ENCODE results near the gene CMC1.

CMC1 gene

DNA sequence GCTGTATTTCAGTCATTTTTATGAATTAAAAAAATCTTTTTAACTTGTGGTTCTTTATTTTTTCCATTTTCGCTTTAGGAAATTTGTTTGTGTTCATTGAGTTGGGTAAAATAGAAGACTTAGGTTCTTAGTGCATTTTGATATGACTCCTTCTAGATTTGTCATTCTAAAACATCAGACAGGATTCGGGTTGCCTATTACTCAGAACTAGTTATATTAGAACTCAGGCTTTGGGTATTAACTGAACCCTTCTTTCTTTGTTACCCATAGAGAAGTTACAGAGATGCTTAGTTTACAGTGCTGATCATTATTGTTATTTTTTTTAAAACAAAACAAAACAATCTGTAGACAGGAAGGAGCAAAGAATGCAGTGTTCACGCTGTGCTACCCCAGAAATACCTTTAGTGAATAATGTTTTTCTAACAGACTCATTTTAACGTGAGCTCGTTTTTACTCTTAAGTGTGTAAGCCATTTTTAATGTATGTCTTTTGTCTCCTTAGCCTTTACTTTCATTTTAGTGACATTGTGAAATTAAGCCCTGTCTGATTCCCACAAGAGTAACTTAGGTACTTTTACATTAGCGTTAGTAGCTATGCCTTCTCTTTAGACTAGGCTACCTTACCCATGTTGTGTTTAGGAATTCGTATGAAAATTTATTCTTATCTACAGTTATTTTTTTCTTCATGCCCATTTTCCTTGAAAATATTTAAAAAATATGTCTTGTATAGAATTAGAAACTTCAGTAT, 53.4 kb downstream of the CMC1 start:
- no peak for DNase-seq (ENCODE audit: low read depth)
- TF ChIP-seq, protein P1, sequence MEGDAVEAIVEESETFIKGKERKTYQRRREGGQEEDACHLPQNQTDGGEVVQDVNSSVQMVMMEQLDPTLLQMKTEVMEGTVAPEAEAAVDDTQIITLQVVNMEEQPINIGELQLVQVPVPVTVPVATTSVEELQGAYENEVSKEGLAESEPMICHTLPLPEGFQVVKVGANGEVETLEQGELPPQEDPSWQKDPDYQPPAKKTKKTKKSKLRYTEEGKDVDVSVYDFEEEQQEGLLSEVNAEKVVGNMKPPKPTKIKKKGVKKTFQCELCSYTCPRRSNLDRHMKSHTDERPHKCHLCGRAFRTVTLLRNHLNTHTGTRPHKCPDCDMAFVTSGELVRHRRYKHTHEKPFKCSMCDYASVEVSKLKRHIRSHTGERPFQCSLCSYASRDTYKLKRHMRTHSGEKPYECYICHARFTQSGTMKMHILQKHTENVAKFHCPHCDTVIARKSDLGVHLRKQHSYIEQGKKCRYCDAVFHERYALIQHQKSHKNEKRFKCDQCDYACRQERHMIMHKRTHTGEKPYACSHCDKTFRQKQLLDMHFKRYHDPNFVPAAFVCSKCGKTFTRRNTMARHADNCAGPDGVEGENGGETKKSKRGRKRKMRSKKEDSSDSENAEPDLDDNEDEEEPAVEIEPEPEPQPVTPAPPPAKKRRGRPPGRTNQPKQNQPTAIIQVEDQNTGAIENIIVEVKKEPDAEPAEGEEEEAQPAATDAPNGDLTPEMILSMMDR (IDR thresholded peaks at IDR 0.05; ENCODE audit: insufficient read depth, low read depth, low read length, missing control alignments) = no peak
- H3K4me3 ChIP-seq (ENCODE audit: low read depth, low read length) = no peak overlapping the region

DNA sequence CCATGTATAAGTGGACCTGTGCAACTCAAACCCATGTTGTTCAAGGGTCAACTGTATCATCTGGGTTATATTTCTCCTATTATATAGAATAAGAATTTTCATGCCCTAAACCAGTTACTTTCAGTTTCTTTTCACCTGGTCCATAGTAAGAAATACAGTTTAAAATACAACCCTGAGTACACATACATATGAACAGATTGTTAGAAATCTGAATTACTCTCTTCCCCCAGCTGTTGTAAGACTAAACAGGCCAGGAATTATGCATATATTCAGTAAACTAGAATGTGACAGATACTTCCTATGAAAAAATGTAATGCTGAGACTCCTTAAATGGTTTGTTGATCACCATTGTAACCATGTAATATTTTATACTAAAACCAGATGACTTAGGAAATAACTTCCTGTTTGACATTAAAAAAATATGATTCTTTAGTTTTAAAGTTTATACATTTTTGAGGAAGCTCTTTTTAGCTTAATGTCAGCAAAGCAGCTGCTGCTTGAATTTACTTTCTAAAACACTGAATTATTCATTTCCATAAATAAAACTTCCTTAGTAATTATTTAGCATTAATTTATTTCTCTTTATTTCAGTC, 54.6 kb downstream of the CMC1 start:
- DNase-seq (ENCODE audit: low read depth) = no peak
- TF ChIP-seq, protein P1 (IDR thresholded peaks at IDR 0.05; ENCODE audit: insufficient read depth, low read depth, low read length, missing control alignments) = no peak
- no peak overlapping the region for H3K4me3 ChIP-seq (ENCODE audit: low read depth, low read length)

DNA sequence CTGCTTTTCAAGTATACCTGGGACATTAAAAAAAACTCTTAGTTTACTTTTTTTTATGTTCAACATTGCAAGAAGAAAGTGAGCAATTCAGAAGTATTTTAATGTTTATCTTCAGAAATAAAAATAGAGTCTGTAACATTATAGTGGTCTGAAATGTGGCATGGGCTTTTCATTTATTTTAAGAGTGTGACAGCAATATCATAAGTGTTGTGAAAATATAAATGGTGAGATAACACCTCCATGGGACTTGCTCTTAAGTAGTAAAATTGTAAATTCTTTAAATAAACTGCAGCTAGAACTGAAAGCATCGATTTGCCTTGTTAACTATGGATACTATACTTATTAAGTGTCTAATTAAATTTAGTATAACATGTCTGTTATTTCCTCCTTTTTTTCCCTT, 58.3 kb downstream of the CMC1 start:
- DNase-seq (ENCODE audit: low read depth) = no peak
- TF ChIP-seq, protein P1 (IDR thresholded peaks at IDR 0.05; ENCODE audit: insufficient read depth, low read depth, low read length, missing control alignments) = no peak
- no peak overlapping the region for H3K4me3 ChIP-seq (ENCODE audit: low read depth, low read length)

DNA sequence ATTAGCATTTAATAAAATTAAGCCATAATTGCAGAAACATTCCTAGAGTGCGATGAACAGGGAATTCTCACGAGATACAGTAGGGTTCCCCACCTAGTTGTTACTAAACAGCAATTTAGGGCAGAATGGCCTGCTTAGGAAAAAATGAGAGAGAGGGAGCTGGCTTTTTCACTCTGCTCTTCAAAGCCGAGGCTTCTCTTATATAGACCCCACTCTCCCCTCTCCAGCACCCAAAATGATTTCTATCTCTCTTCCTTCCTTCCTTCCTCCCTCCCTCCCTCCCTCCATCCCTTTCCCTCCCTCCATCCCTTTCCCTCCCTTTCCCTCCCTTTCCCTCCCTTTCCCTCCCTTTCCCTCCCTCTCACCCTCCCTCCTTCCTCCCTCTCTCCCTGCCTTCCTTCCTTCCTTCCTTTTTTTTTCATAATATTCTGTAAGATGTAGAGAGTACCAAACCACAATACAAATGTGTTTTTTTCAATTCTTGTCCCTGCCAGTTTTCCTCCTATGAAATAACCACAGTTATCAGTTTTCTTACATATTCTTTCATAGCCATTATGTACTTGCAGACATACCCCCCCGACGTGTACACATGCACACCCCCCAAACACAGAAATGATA, 59.0 kb downstream of the CMC1 start:
- no peak overlapping the region for H3K4me3 ChIP-seq (ENCODE audit: low read depth, low read length)
- no peak for DNase-seq (ENCODE audit: low read depth)
- TF ChIP-seq, protein P1 (IDR thresholded peaks at IDR 0.05; ENCODE audit: insufficient read depth, low read depth, low read length, missing control alignments) = no peak

DNA sequence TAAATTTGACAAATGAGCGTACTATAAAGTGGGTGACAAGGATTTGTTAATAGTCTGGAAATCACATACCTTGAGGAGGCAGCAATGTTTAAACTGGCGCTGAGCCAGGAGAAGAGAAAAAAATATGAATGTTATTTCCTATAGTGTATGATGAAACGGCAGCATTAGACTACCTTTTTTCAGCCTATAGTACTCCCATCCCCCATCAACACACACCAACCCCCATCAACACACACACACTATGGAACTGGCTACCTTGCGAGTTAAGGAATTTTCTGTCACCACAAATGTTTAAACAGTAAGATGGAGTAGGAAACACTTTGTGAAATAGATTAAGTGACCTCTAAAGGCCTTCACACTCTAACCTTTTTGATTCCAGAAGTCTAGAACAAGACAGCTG, 60.3 kb downstream of the CMC1 start:
- TF ChIP-seq, protein P1 (IDR thresholded peaks at IDR 0.05; ENCODE audit: insufficient read depth, low read depth, low read length, missing control alignments) = no peak
- DNase-seq (ENCODE audit: low read depth) = no peak
- no peak overlapping the region for H3K4me3 ChIP-seq (ENCODE audit: low read depth, low read length)

DNA sequence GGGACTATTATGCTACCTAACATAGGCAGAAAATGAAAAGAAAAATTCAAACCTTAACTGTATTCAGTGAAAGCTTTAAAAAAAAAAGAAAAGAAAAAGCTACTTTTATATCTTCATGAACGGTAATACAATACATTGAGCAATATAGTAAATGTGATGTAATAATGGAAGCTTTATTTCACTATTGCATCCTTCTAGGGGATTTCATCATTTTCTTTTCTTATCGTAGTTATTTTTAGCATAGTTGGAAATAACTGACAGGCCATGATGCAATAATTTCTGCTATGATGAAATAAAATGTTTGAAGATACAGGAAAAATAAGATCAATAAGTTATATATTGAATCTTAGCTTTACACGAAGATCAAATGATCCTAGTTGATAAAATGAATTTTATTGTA, 66.8 kb downstream of the CMC1 start:
- H3K4me3 ChIP-seq (ENCODE audit: low read depth, low read length) = no peak overlapping the region
- TF ChIP-seq, protein P1 (IDR thresholded peaks at IDR 0.05; ENCODE audit: insufficient read depth, low read depth, low read length, missing control alignments) = no peak
- DNase-seq (ENCODE audit: low read depth) = no peak

All from GM12865 (cell line).